Astrocyte (in vitro differentiated cells and primary cell): ENCODE data around the gene BAG5.

Source experiments
- EZH2 ChIP-seq: IDR thresholded peaks from 2 replicates; pipeline ENCODE4 v1.6.1; 2012; ENCODE audit warnings: mild to moderate bottlenecking, low read length, inconsistent platforms; ENCODE audit not compliant: insufficient read depth
- TF ChIP-seq, protein P1 (sequence below): IDR thresholded peaks from 2 replicates; pipeline ENCODE4 v1.5.1; 2011; ENCODE audit warnings: low read depth, mild to moderate bottlenecking, inconsistent platforms, low read length, moderate library complexity; ENCODE audit not compliant: insufficient read depth

DNA sequence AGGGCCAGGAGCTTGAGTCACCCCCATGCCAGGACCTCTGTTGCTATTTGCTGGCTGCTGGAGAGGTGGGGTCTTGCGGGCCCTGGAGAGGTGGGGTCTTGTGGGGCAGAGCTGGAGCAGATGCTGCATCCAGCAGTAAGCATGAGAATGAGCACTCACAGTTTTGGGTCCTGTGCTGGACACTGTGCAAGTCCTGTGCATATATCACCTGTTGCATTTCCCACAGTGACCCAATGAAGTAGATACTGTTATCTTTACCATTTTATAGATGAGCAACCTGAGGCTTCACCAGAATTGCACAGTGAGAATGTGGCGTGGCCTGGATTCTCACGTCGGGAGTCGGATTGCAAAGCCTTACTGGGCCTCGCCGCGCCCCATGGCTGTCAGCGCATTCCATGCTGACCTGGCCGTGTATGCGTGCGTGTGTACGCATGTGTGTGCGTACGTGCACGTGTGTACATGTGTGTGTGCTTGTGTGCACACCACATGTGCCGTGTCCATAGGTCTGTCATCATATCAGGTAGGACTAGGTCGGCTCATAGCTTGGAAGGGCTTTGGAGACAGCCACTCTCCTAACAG is 12.3 kb upstream of the BAG5 start:
- TF ChIP-seq, protein P1, sequence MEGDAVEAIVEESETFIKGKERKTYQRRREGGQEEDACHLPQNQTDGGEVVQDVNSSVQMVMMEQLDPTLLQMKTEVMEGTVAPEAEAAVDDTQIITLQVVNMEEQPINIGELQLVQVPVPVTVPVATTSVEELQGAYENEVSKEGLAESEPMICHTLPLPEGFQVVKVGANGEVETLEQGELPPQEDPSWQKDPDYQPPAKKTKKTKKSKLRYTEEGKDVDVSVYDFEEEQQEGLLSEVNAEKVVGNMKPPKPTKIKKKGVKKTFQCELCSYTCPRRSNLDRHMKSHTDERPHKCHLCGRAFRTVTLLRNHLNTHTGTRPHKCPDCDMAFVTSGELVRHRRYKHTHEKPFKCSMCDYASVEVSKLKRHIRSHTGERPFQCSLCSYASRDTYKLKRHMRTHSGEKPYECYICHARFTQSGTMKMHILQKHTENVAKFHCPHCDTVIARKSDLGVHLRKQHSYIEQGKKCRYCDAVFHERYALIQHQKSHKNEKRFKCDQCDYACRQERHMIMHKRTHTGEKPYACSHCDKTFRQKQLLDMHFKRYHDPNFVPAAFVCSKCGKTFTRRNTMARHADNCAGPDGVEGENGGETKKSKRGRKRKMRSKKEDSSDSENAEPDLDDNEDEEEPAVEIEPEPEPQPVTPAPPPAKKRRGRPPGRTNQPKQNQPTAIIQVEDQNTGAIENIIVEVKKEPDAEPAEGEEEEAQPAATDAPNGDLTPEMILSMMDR: no peak
- no peak for TF ChIP-seq EZH2
